ENCODE data around the gene CLPSL2.

- TF ChIP-seq CTCF (IDR thresholded peaks at IDR 0.05) = no peak
- TF ChIP-seq POLR2A (IDR thresholded peaks at IDR 0.05) = no peak
Measured at GRCh38 chr6:35774116-35774794, 2.1 kb upstream of the CLPSL2 start.

Data from stomach (tissue), 4 donors.